H1 (cell line): ENCODE data around the gene JAG1. TPM values are rescaled to one million over a fixed set of nuclear protein-coding genes. Genes with fewer than 3 reads are reported as not detected.
A peak's percentile ranks its signal among the peaks of the same experiment; 100 is the strongest.

ENCODE experiments used
- BCL11A ChIP-seq, 2 experiments: IDR thresholded peaks; one replicate each; pipeline ENCODE4 v1.6.1; 2011; ENCODE audit warnings: low read depth in 2 of 2, low read length in 2 of 2, mild to moderate bottlenecking in 2 of 2
- CHD7 ChIP-seq: fragments of 300-600 bp; sonication (generic); IDR thresholded peaks from 2 replicates; pipeline ENCODE4 v1.7.1; 2012; ENCODE audit warnings: low read length, moderate library complexity, mild to moderate bottlenecking, inconsistent platforms; ENCODE audit not compliant: insufficient replicate concordance
- KDM4A ChIP-seq: IDR thresholded peaks from one replicate; pipeline ENCODE4 v1.7.1; 2012; ENCODE audit warnings: low read depth, mild to moderate bottlenecking, moderate library complexity, low read length, inconsistent platforms; ENCODE audit not compliant: severe bottlenecking
- MAX ChIP-seq: IDR thresholded peaks from 2 replicates; pipeline ENCODE4 v1.6.1; 2012; ENCODE audit warnings: inconsistent platforms
- NANOG ChIP-seq: IDR thresholded peaks from 2 replicates; pipeline ENCODE4 v1.6.1; 2011; ENCODE audit warnings: low read length, low read depth, mild to moderate bottlenecking, inconsistent platforms; ENCODE audit not compliant: insufficient read depth, poor library complexity, severe bottlenecking
- RAD21 ChIP-seq, 2 experiments: IDR thresholded peaks in 1 of 2; conservative IDR thresholded peaks in 1 of 2; 2 replicates each; pipeline ENCODE4 v1.6.1; 2011; ENCODE audit warnings: low read depth in 2 of 2, low read length in 2 of 2, improper control_type of control experiment in 1 of 2, inconsistent platforms in 1 of 2, mild to moderate bottlenecking in 1 of 2, moderate library complexity in 1 of 2
- SAP30 ChIP-seq: fragments of 300-600 bp; sonication (generic); IDR thresholded peaks from 2 replicates; pipeline ENCODE4 v1.7.1; 2012; ENCODE audit warnings: low read length, moderate library complexity, mild to moderate bottlenecking, inconsistent platforms; ENCODE audit not compliant: insufficient read depth, insufficient replicate concordance
- TAF7 ChIP-seq: optimal IDR thresholded peaks from 2 replicates; pipeline ENCODE3; 2011; ENCODE audit warnings: low read depth, mild to moderate bottlenecking, inconsistent platforms, low read length, moderate library complexity, borderline replicate concordance
- polyA plus RNA-seq, 7 experiments: library from polyadenylated mRNA; depleted of rRNA in 3 of 7; stranded (reverse) in 5 of 7; unstranded in 2 of 7; fragments of >200 nt in 5 of 7; fragments of 200-250 nt in 2 of 7; gene quantifications; 1 replicate in 5 of 7; 2 replicates in 1 of 7; 4 replicates in 1 of 7; pipeline versions ENCODE4 v1.2.1 to v1.2.3, GENCODE V29; 2011 to 2013; ENCODE audit warnings: missing spikeins in 2 of 7, mixed read lengths in 2 of 7
- total RNA-seq: library from RNA; stranded (reverse); fragmentation: NEBNext Ultra II Directional; extraction: Animal tissue kit (Norgen Biotek cat#: 25700); gene quantifications from 2 replicates; pipeline ENCODE4 v1.2.1, GENCODE V29; 2021

JAG1 gene
- total and polyA plus RNA-seq, 2 of the 8 experiments (the other 6 are each of a cell fraction or from before 2014, with no cell fraction given), result 13.5 to 27.3 TPM

GRCh38 chr20:10673842-10674683 is at the start of gene JAG1 (continued):
- TF ChIP-seq RAD21 (IDR thresholded peaks at IDR 0.05 in 1 of 2, conservative IDR thresholded peaks at IDR 0.05 in 1 of 2; ENCODE audit: low read depth in 2 of 2, low read length in 2 of 2) (no peak), MAX (peak; percentile 36; the same call in 1 of the 2 replicates), TAF7 (peak; percentile 78), SAP30 (no peak), BCL11A (IDR thresholded peaks at IDR 0.05; ENCODE audit: low read depth in 2 of 2, low read length in 2 of 2) (no peak), NANOG (peak; percentile 21), CHD7 (no peak), KDM4A (peak; percentile 84)
